IPS DF 4.7 (cell line): ENCODE data around the gene MBP.

Source experiments
- DNase-seq: peaks from one replicate; pipeline ENCODE4 v3.0.0-alpha.2; 2013; ENCODE audit warnings: low spot score; ENCODE audit errors: extremely low read depth

Gene MBP

GRCh38 chr18:77151033-77151771, 18.6 kb upstream of the MBP start:
- DNase-seq: no peak

GRCh38 chr18:77150588-77150987, 18.0 kb upstream of the MBP start:
- DNase-seq: no peak

GRCh38 chr18:77148289-77148688, 15.7 kb upstream of the MBP start:
- no peak for DNase-seq

GRCh38 chr18:77147418-77147852, 14.9 kb upstream of the MBP start:
- DNase-seq: no peak

- DNase-seq: no peak
These were observed 13.9 kb upstream of the MBP start for GRCh38 chr18:77146249-77147080.

- no peak for DNase-seq
These were observed 12.8 kb upstream of the MBP start for GRCh38 chr18:77145364-77145901.

GRCh38 chr18:77144451-77145118, 12.0 kb upstream of the MBP start:
- DNase-seq: no peak

- no peak for DNase-seq
These were observed 11.5 kb upstream of the MBP start for GRCh38 chr18:77144046-77144445.

GRCh38 chr18:77143196-77143595, 10.6 kb upstream of the MBP start:
- no peak for DNase-seq

- no peak for DNase-seq
These were observed 9.0 kb upstream of the MBP start for GRCh38 chr18:77141401-77142118.

GRCh38 chr18:77140439-77141109, 8.0 kb upstream of the MBP start:
- no peak for DNase-seq

GRCh38 chr18:77140030-77140429, 7.4 kb upstream of the MBP start:
- no peak for DNase-seq

- DNase-seq: no peak
These were observed 7.0 kb upstream of the MBP start for GRCh38 chr18:77139619-77140018.

- DNase-seq: no peak
These were observed 5.7 kb upstream of the MBP start for GRCh38 chr18:77138270-77138669.

- no peak for DNase-seq
These were observed 5.3 kb upstream of the MBP start for GRCh38 chr18:77137851-77138250.

- DNase-seq: no peak
These were observed 4.5 kb upstream of the MBP start for GRCh38 chr18:77136871-77137665.

GRCh38 chr18:77136076-77136718, 3.6 kb upstream of the MBP start:
- DNase-seq: no peak

- no peak for DNase-seq
These were observed 2.9 kb upstream of the MBP start for GRCh38 chr18:77135339-77136075.

- DNase-seq: no peak
These were observed 2.0 kb upstream of the MBP start for GRCh38 chr18:77134611-77135010.
